Liver (tissue), 9 donors: ENCODE data around the gene RRP8. TPM values are rescaled to one million over a fixed set of nuclear protein-coding genes. Genes with fewer than 3 reads are reported as not detected.

Experiments
- DNase-seq: peaks from one replicate; pipeline ENCODE4 v3.0.0-alpha.2; 2017; ENCODE audit warnings: low spot score
- H3K27ac ChIP-seq, 2 donors: one replicate each; pipeline ENCODE4 v1.7.0; 2013; ENCODE audit warnings: inconsistent platforms in 2 of 2, low read length in 2 of 2, control low read depth in 1 of 2, low read depth in 1 of 2, mild to moderate bottlenecking in 1 of 2
- H3K27me3 ChIP-seq, 4 donors: one replicate each; pipeline versions ENCODE4 v1.6.1 to v1.7.0; 2013; ENCODE audit warnings: low read length in 3 of 4, inconsistent platforms in 1 of 4, mild to moderate bottlenecking in 1 of 4, moderate library complexity in 1 of 4; ENCODE audit not compliant: control insufficient read depth in 4 of 4, insufficient read depth in 4 of 4
- H3K36me3 ChIP-seq, 4 donors: one replicate each; pipeline versions ENCODE4 v1.6.1 to v1.7.0; 2013; ENCODE audit warnings: low read length in 3 of 4, mild to moderate bottlenecking in 3 of 4, low read depth in 1 of 4, moderate library complexity in 1 of 4; ENCODE audit not compliant: control insufficient read depth in 4 of 4, insufficient read depth in 3 of 4
- H3K4me1 ChIP-seq, 4 donors: one replicate each; pipeline versions ENCODE4 v1.6.1 to v1.7.0; 2013; ENCODE audit warnings: low read length in 3 of 4, mild to moderate bottlenecking in 3 of 4, moderate library complexity in 1 of 4; ENCODE audit not compliant: control insufficient read depth in 4 of 4, insufficient read depth in 4 of 4
- H3K4me3 ChIP-seq, 3 donors: one replicate each; pipeline versions ENCODE4 v1.6.1 to v1.7.0; 2013; ENCODE audit warnings: low read length in 3 of 3, control low read depth in 1 of 3, low read depth in 1 of 3, mild to moderate bottlenecking in 1 of 3
- H3K9ac ChIP-seq, 2 donors: one replicate each; pipeline ENCODE4 v1.7.0; 2013; ENCODE audit warnings: low read length in 2 of 2, mild to moderate bottlenecking in 2 of 2, moderate library complexity in 2 of 2, control low read depth in 1 of 2, low read depth in 1 of 2
- H3K9me3 ChIP-seq, 4 donors: one replicate each; pipeline versions ENCODE4 v1.6.1 to v1.7.0; 2013; ENCODE audit warnings: low read length in 3 of 4; ENCODE audit not compliant: control insufficient read depth in 4 of 4
- ATF3 ChIP-seq: IDR thresholded peaks from 2 replicates; pipeline ENCODE4 v1.6.1; 2016; ENCODE audit warnings: antibody characterized with exemption
- CTCF ChIP-seq: fragments of 150-350 bp; IDR thresholded peaks from 2 replicates; pipeline ENCODE4 v1.5.1; 2017; ENCODE audit warnings: improper control_type of control experiment, low read depth, low read length; ENCODE audit not compliant: missing input control
- EGR1 ChIP-seq, 2 donors: IDR thresholded peaks; 2 replicates each; pipeline ENCODE4 v1.6.1; 2016 to 2018; ENCODE audit warnings: antibody characterized with exemption in 2 of 2, low read depth in 2 of 2
- FOXA2 ChIP-seq: IDR thresholded peaks from 2 replicates; pipeline ENCODE4 v1.6.1; 2016; ENCODE audit warnings: antibody characterized with exemption
- GABPA ChIP-seq, 2 donors: IDR thresholded peaks in 1 of 2; conservative IDR thresholded peaks in 1 of 2; 2 replicates each; pipeline ENCODE4 v1.6.1; 2016; ENCODE audit warnings: antibody characterized with exemption in 2 of 2, mild to moderate bottlenecking in 1 of 2, moderate library complexity in 1 of 2
- HNF4A ChIP-seq, 2 donors: conservative IDR thresholded peaks; 2 replicates each; pipeline ENCODE4 v1.6.1; 2016; ENCODE audit warnings: antibody characterized with exemption in 2 of 2, mild to moderate bottlenecking in 2 of 2
- JUND ChIP-seq, 2 donors: IDR thresholded peaks; 2 replicates each; pipeline ENCODE4 v1.6.1; 2016; ENCODE audit warnings: antibody characterized with exemption in 2 of 2
- MAX ChIP-seq: IDR thresholded peaks from 2 replicates; pipeline ENCODE4 v1.6.1; 2016; ENCODE audit warnings: antibody characterized with exemption
- NR2F2 ChIP-seq: IDR thresholded peaks from 2 replicates; pipeline ENCODE4 v1.6.1; 2016; ENCODE audit warnings: antibody characterized with exemption
- RAD21 ChIP-seq, 2 donors: IDR thresholded peaks; 2 replicates each; pipeline ENCODE4 v1.6.1; 2016; ENCODE audit warnings: antibody characterized with exemption in 2 of 2, mild to moderate bottlenecking in 2 of 2
- REST ChIP-seq: IDR thresholded peaks from 2 replicates; pipeline ENCODE4 v1.6.1; 2016; ENCODE audit warnings: antibody characterized with exemption, mild to moderate bottlenecking
- RXRA ChIP-seq, 2 donors: IDR thresholded peaks; 2 replicates each; pipeline ENCODE4 v1.6.1; 2017 to 2018; ENCODE audit warnings: antibody characterized with exemption in 2 of 2, mild to moderate bottlenecking in 1 of 2
- SP1 ChIP-seq: IDR thresholded peaks from 2 replicates; pipeline ENCODE4 v1.6.1; 2018; ENCODE audit warnings: antibody characterized with exemption, mild to moderate bottlenecking
- TAF1 ChIP-seq: conservative IDR thresholded peaks from 2 replicates; pipeline ENCODE4 v1.6.1; 2016; ENCODE audit warnings: antibody characterized with exemption, mild to moderate bottlenecking
- YY1 ChIP-seq: IDR thresholded peaks from 2 replicates; pipeline ENCODE4 v1.6.1; 2016; ENCODE audit warnings: antibody characterized with exemption, mild to moderate bottlenecking
- ZBTB33 ChIP-seq: IDR thresholded peaks from 2 replicates; pipeline ENCODE4 v1.6.1; 2016; ENCODE audit warnings: antibody characterized with exemption
- WGBS: extraction: QIAGEN DNeasy Blood & Tissue Kit; methylation state at CpG from one replicate; pipeline ENCODE4 v1.1.7; 2013; 5-methylcytosine and 5-hydroxymethylcytosine counted together
- polyA plus RNA-seq, 2 donors: library from polyadenylated mRNA; stranded (reverse) in 1 of 2; unstranded in 1 of 2; fragments of 200-250 nt in 1 of 2; fragments of >200 nt in 1 of 2; fragmentation: Nextera tagmentation in 1 of 2; extraction: Ambion mirVana in 1 of 2; gene quantifications; one replicate each; pipeline versions ENCODE4 v1.2.1 to v1.2.3, GENCODE V29; 2013 to 2015
- total RNA-seq, 2 donors: library from RNA; depleted of rRNA; stranded (reverse); fragments of >200 nt; gene quantifications; one replicate each; pipeline ENCODE4 v1.2.3, GENCODE V29; 2014
- donor health status: healthy.
- donor health status: healthy.
- donor health status: healthy.
- donor health status: healthy.
- donor health status: healthy.

Gene RRP8
- total and polyA plus RNA-seq, 4 donors: 10.3 to 12.6 (median 11.2) TPM

GRCh38 chr11:6625832-6626420 is 22.5 kb upstream of the RRP8 start:
- H3K36me3 ChIP-seq: no peaks in the 10 kb centered on the region
- H3K9ac ChIP-seq: no peak overlapping the region
- no peak for DNase-seq
- H3K27me3 ChIP-seq: no peaks in the 10 kb centered on the region
- H3K4me1 ChIP-seq: peaks cover 0 to 8% (median 1%) of the 10 kb centered on the region in 4 donors
- H3K4me3 ChIP-seq: no peak overlapping the region
- H3K9me3 ChIP-seq: no peaks in the 10 kb centered on the region
- no peak for TF ChIP-seq HNF4A (conservative IDR thresholded peaks at IDR 0.05)
- no peak for TF ChIP-seq SP1
- no peak for TF ChIP-seq MAX
- TF ChIP-seq FOXA2: no peak
- TF ChIP-seq RAD21 (IDR thresholded peaks at IDR 0.05): no peak
- no peak for TF ChIP-seq GABPA (IDR thresholded peaks at IDR 0.05 in 1 of 2, conservative IDR thresholded peaks at IDR 0.05 in 1 of 2)
- TF ChIP-seq YY1: no peak
- TF ChIP-seq RXRA (IDR thresholded peaks at IDR 0.05): no peak
- TF ChIP-seq CTCF: no peak
- no peak for TF ChIP-seq EGR1 (IDR thresholded peaks at IDR 0.05; ENCODE audit: low read depth in 2 of 2)
- TF ChIP-seq ZBTB33: no peak
- TF ChIP-seq REST: no peak
- no peak for TF ChIP-seq TAF1
- TF ChIP-seq ATF3: no peak
- no peak for TF ChIP-seq NR2F2
- TF ChIP-seq JUND (IDR thresholded peaks at IDR 0.05): no peak
- WGBS: 93% methylated on average over 17 of the region's 17 CpGs
- H3K27ac ChIP-seq: no peak overlapping the region
